Fibroblast of mammary gland (primary cell): ENCODE measurements around the gene AZU1.
"Not testable (repeated sequence)": the region's sequence is repeated elsewhere in the genome, so short reads cannot be mapped to it uniquely, and the experiment has no call there.

Experiments used
- DNase-seq: peaks from one replicate; pipeline ENCODE4 v3.0.0-alpha.2; 2010; ENCODE audit warnings: low read depth
- H3K4me3 ChIP-seq: 2 replicates; pipeline ENCODE4 v1.5.1; 2011; ENCODE audit warnings: low read depth, mild to moderate bottlenecking, low read length, moderate library complexity; ENCODE audit not compliant: control insufficient read depth
- CTCF ChIP-seq: conservative IDR thresholded peaks from 2 replicates; pipeline ENCODE4 v1.5.1; 2011; ENCODE audit warnings: low read depth, low read length, inconsistent platforms; ENCODE audit not compliant: control insufficient read depth, insufficient read depth

AZU1 gene

GRCh38 chr19:840519-841206 is 13.0 kb downstream of the AZU1 start, which contains the start of gene PRTN3:
TSS of gene PRTN3 (plus strand) at chr19:840999. CDS start at chr19:841009, 10 bp downstream.
- no peak for DNase-seq
- TF ChIP-seq CTCF = no peak
- H3K4me3 ChIP-seq = no peak within 1 kb of the TSS

- not testable (repeated sequence) for DNase-seq, H3K4me3 ChIP-seq
These were observed 15.2 kb downstream of the AZU1 start for GRCh38 chr19:842802-843179.

- H3K4me3 ChIP-seq = no peak overlapping the region
- TF ChIP-seq CTCF = no peak
- no peak for DNase-seq
These were observed 15.7 kb downstream of the AZU1 start for GRCh38 chr19:843180-843835.

- TF ChIP-seq CTCF = no peak
These were observed 16.4 kb downstream of the AZU1 start for GRCh38 chr19:843836-844545.

GRCh38 chr19:844546-844971 is 16.9 kb downstream of the AZU1 start:
- no peak for DNase-seq
- H3K4me3 ChIP-seq = no peak overlapping the region

More at GRCh38 chr19:843836-844545, 16.4 kb downstream of the AZU1 start:
- no peak for DNase-seq
- H3K4me3 ChIP-seq = no peak overlapping the region

GRCh38 chr19:845707-846521 is 18.3 kb downstream of the AZU1 start:
- DNase-seq = no peak
- H3K4me3 ChIP-seq = no peak overlapping the region
- no peak for TF ChIP-seq CTCF

More at GRCh38 chr19:844546-844971, 16.9 kb downstream of the AZU1 start:
- no peak for TF ChIP-seq CTCF
